Endodermal cell (in vitro differentiated cells): ENCODE results near the gene OR5H2. TPM values are rescaled to one million over a fixed set of nuclear protein-coding genes. Genes with fewer than 3 reads are reported as not detected.

Source experiments
- DNase-seq: peaks from one replicate; pipeline ENCODE4 v3.0.0-alpha.2; 2017
- H3K27ac ChIP-seq: 2 replicates; pipeline ENCODE4 v1.5.1; 2013; ENCODE audit warnings: mild to moderate bottlenecking, low read depth, low read length, moderate library complexity
- H3K27me3 ChIP-seq: 2 replicates; pipeline ENCODE4 v1.6.1; 2013; ENCODE audit warnings: mild to moderate bottlenecking, low read length, moderate library complexity; ENCODE audit not compliant: insufficient read depth, control insufficient read depth, poor library complexity, severe bottlenecking
- H3K36me3 ChIP-seq: 2 replicates; pipeline ENCODE4 v1.7.0; 2013; ENCODE audit warnings: mild to moderate bottlenecking, low read length, moderate library complexity; ENCODE audit not compliant: control insufficient read depth, insufficient read depth
- H3K4me1 ChIP-seq: one replicate; pipeline ENCODE4 v1.7.0; 2013; ENCODE audit warnings: low read length; ENCODE audit not compliant: control insufficient read depth, insufficient read depth
- H3K4me3 ChIP-seq: 2 replicates; pipeline ENCODE4 v1.5.1; 2013; ENCODE audit warnings: mild to moderate bottlenecking, low read length, moderate library complexity
- H3K9ac ChIP-seq: 2 replicates; pipeline ENCODE4 v1.6.1; 2013; ENCODE audit warnings: mild to moderate bottlenecking, low read length, moderate library complexity; ENCODE audit not compliant: poor library complexity, severe bottlenecking; ENCODE audit errors: extremely low read depth
- H3K9me3 ChIP-seq: 2 replicates; pipeline ENCODE4 v1.6.1; 2013; ENCODE audit warnings: mild to moderate bottlenecking, low read length, moderate library complexity; ENCODE audit not compliant: control insufficient read depth
- H3K27ac Mint-ChIP-seq: 2 replicates; pipeline ENCODE4 v1.8.0; 2020; ENCODE audit warnings: mixed read lengths
- H3K27me3 Mint-ChIP-seq: 2 replicates; pipeline ENCODE4 v1.8.0; 2021; ENCODE audit warnings: mild to moderate bottlenecking, mixed read lengths; ENCODE audit not compliant: insufficient read depth
- H3K36me3 Mint-ChIP-seq: 2 replicates; pipeline ENCODE4 v1.8.0; 2020; ENCODE audit warnings: low read depth, mixed read lengths
- H3K4me1 Mint-ChIP-seq: 2 replicates; pipeline ENCODE4 v1.8.0; 2020; ENCODE audit warnings: mixed read lengths
- H3K4me3 Mint-ChIP-seq: 2 replicates; pipeline ENCODE4 v1.8.0; 2020; ENCODE audit warnings: mild to moderate bottlenecking, moderate library complexity, mixed read lengths
- H3K9me3 Mint-ChIP-seq: 2 replicates; pipeline ENCODE4 v1.8.0; 2020; ENCODE audit warnings: mild to moderate bottlenecking, mixed read lengths
- WGBS, 2 experiments: methylation state at CpG; one replicate each; pipeline versions ENCODE4 v1.1.5 to v1.1.7; 2013; ENCODE audit warnings: missing lambda C conversion rate in 2 of 2, mixed read lengths in 1 of 2; ENCODE audit not compliant: insufficient coverage in 1 of 2, insufficient read length in 1 of 2; 5-methylcytosine and 5-hydroxymethylcytosine counted together
- total RNA-seq, 2 donors: library from RNA; stranded (reverse); fragmentation: NEBNext Ultra II Directional in 1 of 2; extraction: Animal tissue kit (Norgen Biotek cat#: 25700) in 1 of 2; gene quantifications; 2 replicates in 1 of 2; 3 replicates in 1 of 2; pipeline ENCODE4 v1.2.1, GENCODE V29; 2021
- TF ChIP-seq, protein P1 (sequence below): fragments of 200-600 bp; sonication (generic); conservative IDR thresholded peaks from 2 replicates; pipeline ENCODE4 v1.5.0; 2021; ENCODE audit warnings: antibody characterized with exemption, mild to moderate bottlenecking

OR5H2 gene
- total RNA-seq, 2 donors from 2014 or later = not detected

DNA sequence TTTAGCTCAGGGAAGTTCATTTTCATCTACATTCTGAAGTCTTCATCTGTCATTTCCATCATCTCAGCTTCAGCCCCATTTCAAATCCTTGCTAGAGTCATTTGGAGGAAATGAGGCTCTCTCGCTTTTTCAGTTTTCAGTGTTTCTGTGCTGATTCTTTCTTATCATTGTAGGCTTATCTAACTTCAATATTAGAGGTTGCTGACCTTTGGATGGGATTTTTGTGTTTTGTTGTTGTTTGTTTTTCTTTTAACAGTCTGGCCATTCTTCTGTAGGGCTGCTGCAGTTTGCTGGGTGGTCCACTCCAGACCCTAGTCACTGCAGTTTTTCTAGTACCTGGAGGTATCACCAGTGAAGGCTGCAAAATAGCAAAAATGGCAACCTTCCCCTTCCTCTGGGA lies 8.6 kb downstream of the OR5H2 start:
- no peak overlapping the region for H3K27ac Mint-ChIP-seq
- no peak overlapping the region for H3K9ac ChIP-seq
- TF ChIP-seq, protein P1, sequence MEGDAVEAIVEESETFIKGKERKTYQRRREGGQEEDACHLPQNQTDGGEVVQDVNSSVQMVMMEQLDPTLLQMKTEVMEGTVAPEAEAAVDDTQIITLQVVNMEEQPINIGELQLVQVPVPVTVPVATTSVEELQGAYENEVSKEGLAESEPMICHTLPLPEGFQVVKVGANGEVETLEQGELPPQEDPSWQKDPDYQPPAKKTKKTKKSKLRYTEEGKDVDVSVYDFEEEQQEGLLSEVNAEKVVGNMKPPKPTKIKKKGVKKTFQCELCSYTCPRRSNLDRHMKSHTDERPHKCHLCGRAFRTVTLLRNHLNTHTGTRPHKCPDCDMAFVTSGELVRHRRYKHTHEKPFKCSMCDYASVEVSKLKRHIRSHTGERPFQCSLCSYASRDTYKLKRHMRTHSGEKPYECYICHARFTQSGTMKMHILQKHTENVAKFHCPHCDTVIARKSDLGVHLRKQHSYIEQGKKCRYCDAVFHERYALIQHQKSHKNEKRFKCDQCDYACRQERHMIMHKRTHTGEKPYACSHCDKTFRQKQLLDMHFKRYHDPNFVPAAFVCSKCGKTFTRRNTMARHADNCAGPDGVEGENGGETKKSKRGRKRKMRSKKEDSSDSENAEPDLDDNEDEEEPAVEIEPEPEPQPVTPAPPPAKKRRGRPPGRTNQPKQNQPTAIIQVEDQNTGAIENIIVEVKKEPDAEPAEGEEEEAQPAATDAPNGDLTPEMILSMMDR = no peak
- no peaks in the 10 kb centered on the region for H3K27me3 Mint-ChIP-seq
- no peaks in the 10 kb centered on the region for H3K36me3 Mint-ChIP-seq
- peaks cover 10% of the 10 kb centered on the region for H3K4me1 ChIP-seq
- no peak overlapping the region for H3K27ac ChIP-seq
- H3K27me3 ChIP-seq = no peaks in the 10 kb centered on the region
- no peak overlapping the region for H3K4me3 Mint-ChIP-seq
- peaks cover 23% of the 10 kb centered on the region for H3K9me3 ChIP-seq
- peaks cover 3% of the 10 kb centered on the region for H3K4me1 Mint-ChIP-seq
- H3K9me3 Mint-ChIP-seq = no peaks in the 10 kb centered on the region
- WGBS, 2 experiments = 89% methylated on average over 1 of the region's 1 CpG; no CpG with 5 or more reads in 1 of the 2 experiments
- no peak for DNase-seq
- H3K4me3 ChIP-seq = peak overlapping the region; percentile 5
- no peaks in the 10 kb centered on the region for H3K36me3 ChIP-seq

DNA sequence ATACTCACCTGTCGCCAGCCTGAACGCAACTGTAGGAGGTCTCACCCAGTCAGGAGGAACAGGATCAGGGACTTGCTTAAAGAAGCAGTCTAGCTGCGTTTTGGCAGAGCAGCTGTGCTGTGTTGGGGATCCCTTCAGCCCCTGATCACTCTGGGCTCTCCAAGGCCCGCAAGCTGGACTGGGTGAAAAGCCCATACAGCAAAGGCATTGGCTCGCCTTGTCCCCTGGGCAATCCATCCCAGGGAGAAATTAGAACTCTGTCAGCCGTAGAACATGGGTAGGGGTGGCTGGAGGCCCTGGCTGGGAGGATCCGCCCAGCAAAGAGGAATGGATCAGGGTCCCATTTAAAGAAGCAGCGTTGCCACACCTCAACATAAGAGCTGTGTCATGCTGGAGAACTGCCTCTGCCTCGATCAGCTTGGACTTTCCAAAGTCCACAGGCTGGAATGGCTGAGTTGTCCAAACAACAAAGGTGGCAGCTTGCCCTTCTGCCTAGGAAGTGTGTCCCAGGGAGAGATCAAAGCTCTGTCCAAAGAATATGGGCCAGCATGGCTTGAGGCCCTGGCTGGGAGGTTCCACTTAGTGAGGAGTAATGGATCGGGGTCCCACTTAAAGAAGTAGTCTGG lies 9.1 kb downstream of the OR5H2 start:
- H3K4me1 Mint-ChIP-seq = peaks cover 3% of the 10 kb centered on the region

DNA sequence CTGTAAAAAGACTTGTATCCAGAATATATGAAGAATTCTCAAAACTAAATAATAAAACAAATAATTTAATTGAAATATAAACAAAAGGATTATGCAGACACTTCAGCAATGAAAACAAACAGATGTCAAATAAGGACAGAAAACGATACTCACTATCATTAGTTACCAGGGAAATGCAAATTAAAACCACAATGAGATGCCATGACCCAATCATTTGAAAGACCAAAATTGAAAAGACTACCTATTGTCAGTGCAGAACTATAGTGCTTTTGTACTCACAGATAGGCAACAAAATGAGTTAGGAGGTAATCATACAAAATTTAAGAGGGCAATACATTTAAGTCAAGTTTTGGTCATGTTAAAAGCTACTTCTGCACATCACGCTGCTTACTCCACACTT lies 39.8 kb downstream of the OR5H2 start:
- no peaks in the 10 kb centered on the region for H3K27me3 Mint-ChIP-seq
- H3K4me1 Mint-ChIP-seq = peaks cover 16% of the 10 kb centered on the region
- Histone ChIP-seq H3K4me1 (no peaks in the 10 kb centered on the region), H3K4me3 (no peak overlapping the region), H3K27ac (no peak overlapping the region), H3K9me3 (no peaks in the 10 kb centered on the region), H3K9ac (no peak overlapping the region), H3K36me3 (no peaks in the 10 kb centered on the region), H3K27me3 (no peaks in the 10 kb centered on the region)
- no peak overlapping the region for H3K4me3 Mint-ChIP-seq
- no peak for DNase-seq
- 94 to 100% methylated on average over 2 of the region's 2 CpGs for WGBS, 2 experiments
- H3K9me3 Mint-ChIP-seq = no peaks in the 10 kb centered on the region
- H3K36me3 Mint-ChIP-seq = no peaks in the 10 kb centered on the region
- no peak overlapping the region for H3K27ac Mint-ChIP-seq
- TF ChIP-seq, protein P1 = no peak

More for the DNA sequence above, 9.1 kb downstream of the OR5H2 start:
- TF ChIP-seq, protein P1 = no peak
- H3K36me3 ChIP-seq = no peaks in the 10 kb centered on the region
- no peaks in the 10 kb centered on the region for H3K27me3 ChIP-seq
- Mint-ChIP-seq H3K27ac (no peak overlapping the region), H3K36me3 (no peaks in the 10 kb centered on the region), H3K9me3 (no peaks in the 10 kb centered on the region), H3K4me3 (no peak overlapping the region), H3K27me3 (no peaks in the 10 kb centered on the region)
- H3K4me3 ChIP-seq = peak overlapping the region; percentile 5
- DNase-seq = no peak
- no peak overlapping the region for H3K9ac ChIP-seq
- 85 to 92% methylated on average over 8 to 10 of the region's 10 CpGs for WGBS, 2 experiments
- no peak overlapping the region for H3K27ac ChIP-seq
- peaks cover 23% of the 10 kb centered on the region for H3K9me3 ChIP-seq
- H3K4me1 ChIP-seq = peaks cover 10% of the 10 kb centered on the region
